HG02759 (cell line): ENCODE data around the gene CPAMD8.
"Not testable (repeated sequence)": the region's sequence is repeated elsewhere in the genome, so short reads cannot be mapped to it uniquely, and the experiment has no call there.

Experiments
- ATAC-seq: cut with Tn5 transposase; IDR thresholded peaks from one replicate; pipeline ENCODE4 v1.9.1; 2021; ENCODE audit warnings: mild to moderate bottlenecking, moderate library complexity; ENCODE audit not compliant: unreplicated experiment

The CPAMD8 gene

GRCh38 chr19:17002455-17002854, 24.2 kb downstream of the CPAMD8 start:
- no peak for ATAC-seq

GRCh38 chr19:17001603-17002183, 24.9 kb downstream of the CPAMD8 start:
- ATAC-seq, result no peak

GRCh38 chr19:16998635-16999194, 27.9 kb downstream of the CPAMD8 start:
- ATAC-seq, result no peak

- ATAC-seq, result not testable (repeated sequence)
These were observed 29.6 kb downstream of the CPAMD8 start for GRCh38 chr19:16996838-16997490.

GRCh38 chr19:16988661-16989060, 37.9 kb downstream of the CPAMD8 start:
- no peak for ATAC-seq

- no peak for ATAC-seq
These were observed 41.2 kb downstream of the CPAMD8 start for GRCh38 chr19:16985403-16985802.

- ATAC-seq, result not testable (repeated sequence)
These were observed 44.0 kb downstream of the CPAMD8 start for GRCh38 chr19:16982586-16982985.

GRCh38 chr19:16978839-16979802, 47.5 kb downstream of the CPAMD8 start:
- no peak for ATAC-seq

GRCh38 chr19:16978156-16978555, 48.5 kb downstream of the CPAMD8 start:
- no peak for ATAC-seq

- no peak for ATAC-seq
These were observed 49.3 kb downstream of the CPAMD8 start for GRCh38 chr19:16977306-16977705.

GRCh38 chr19:16976446-16976845, 50.2 kb downstream of the CPAMD8 start:
- no peak for ATAC-seq

GRCh38 chr19:16970821-16971220, 55.8 kb downstream of the CPAMD8 start:
- ATAC-seq, result no peak

- no peak for ATAC-seq
These were observed 57.5 kb downstream of the CPAMD8 start for GRCh38 chr19:16969135-16969534.

GRCh38 chr19:16960996-16961822, 65.4 kb downstream of the CPAMD8 start:
- ATAC-seq, result not testable (repeated sequence)

- ATAC-seq, result not testable (repeated sequence)
These were observed 68.3 kb downstream of the CPAMD8 start for GRCh38 chr19:16958277-16958676.

GRCh38 chr19:16957855-16958254, 68.8 kb downstream of the CPAMD8 start:
- no peak for ATAC-seq

- ATAC-seq, result no peak
These were observed 69.4 kb downstream of the CPAMD8 start for GRCh38 chr19:16957151-16957701.

- no peak for ATAC-seq
These were observed 71.4 kb downstream of the CPAMD8 start for GRCh38 chr19:16955161-16955560.

GRCh38 chr19:16952046-16952445, 74.6 kb downstream of the CPAMD8 start:
- ATAC-seq, result no peak

GRCh38 chr19:16951529-16951928, 75.1 kb downstream of the CPAMD8 start:
- no peak for ATAC-seq
